ENCODE measurements around the gene LGALS7.
A peak's percentile ranks its signal among the peaks of the same experiment; 100 is the strongest.

Gene LGALS7

DNA sequence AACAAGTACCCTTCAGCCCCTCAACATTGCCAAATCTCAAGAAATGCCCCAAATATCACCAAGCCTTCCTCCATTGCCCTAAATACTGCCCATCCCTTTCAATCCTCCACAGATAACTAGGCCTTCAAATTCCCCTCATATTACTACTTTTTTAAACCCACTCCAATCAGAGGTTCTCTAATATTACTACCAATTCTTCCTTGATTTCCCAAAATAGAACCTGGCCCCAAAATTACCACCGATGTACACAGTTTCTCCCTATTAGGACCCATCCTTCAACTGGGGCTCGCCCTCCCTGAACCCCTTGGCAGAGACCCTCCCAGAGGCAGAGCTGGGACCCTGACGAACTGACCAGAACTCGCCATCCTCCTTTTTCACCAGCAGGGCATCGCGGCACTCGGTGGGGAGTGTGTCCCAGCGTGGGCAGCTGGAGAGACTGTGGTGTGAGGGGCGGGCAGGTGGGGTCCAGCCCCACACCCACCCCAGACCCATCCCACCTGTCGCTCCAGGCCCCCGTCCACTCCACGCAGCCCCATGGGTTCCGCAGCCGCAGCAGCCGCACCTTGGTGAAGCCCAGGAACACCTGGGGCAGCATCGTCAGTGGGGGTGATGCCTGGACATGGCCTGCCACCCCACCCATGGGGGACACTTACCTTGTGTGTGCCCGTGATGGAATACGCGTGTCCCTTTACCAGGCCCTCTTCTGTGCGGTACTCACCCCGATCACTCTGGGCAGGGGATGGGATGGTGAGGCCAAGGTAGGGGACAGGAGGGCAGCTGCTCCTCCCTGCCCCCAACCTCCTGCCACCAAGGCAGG lies 35.2 kb downstream of the LGALS7 start:
- DNase-seq, result no peak

DNA sequence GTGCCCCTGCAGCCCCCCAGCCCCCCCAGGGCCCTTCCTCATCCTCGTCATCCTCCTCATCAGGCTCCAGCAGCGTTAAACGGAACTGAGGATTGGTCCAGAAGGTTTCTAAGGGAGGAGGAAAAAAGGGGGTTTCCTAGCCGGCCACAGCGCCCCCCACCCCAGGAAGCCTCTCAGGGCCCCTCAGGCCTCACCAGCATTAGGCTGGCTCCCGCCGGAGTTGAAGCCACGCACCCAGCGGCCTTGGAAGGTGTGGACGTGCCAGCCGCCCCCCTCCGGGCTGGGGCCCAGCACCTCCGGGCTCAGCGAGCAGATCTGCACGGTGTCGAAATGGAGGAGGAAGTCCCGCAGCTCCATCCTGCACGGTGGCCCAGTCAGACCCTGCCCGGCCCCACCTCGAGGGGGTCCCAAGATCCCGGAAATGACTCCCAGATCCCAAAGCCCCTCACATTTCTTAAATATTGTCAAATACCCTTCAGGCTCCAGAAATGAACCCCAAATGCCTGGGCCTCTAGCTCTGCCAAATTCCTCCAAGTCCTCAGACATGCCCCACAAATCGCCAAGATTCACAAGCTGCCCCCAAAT lies 35.9 kb downstream of the LGALS7 start:
- no peak for DNase-seq

- peak; percentile 69 for DNase-seq
Measured at GRCh38 chr19:38736413-38737280, 36.7 kb downstream of the LGALS7 start.

GRCh38 chr19:38736036-38736412 lies 37.3 kb downstream of the LGALS7 start:
- DNase-seq, result peak; percentile 65

DNA sequence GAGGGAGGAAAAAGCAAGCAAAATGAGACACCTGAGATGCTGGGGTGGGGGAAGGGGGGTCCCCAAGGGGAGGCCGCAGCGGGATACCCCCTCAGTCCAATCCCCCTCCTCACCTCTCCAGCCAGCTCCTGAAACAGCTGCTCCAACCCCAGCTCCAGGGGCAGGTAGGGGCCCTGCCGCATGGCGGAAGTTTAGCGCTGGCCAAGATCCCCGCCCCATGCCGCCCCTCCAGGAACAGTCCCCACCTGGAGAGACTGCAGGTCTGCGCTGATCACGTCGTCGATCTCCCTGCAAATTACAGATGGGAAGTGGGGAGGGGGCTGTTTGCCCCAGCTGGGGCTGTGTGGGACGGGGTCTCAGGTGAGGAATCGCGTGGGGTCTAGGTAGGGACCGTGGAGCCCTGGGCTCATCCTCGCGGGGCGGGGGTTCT lies 38.0 kb downstream of the LGALS7 start:
- no peak for DNase-seq

DNA sequence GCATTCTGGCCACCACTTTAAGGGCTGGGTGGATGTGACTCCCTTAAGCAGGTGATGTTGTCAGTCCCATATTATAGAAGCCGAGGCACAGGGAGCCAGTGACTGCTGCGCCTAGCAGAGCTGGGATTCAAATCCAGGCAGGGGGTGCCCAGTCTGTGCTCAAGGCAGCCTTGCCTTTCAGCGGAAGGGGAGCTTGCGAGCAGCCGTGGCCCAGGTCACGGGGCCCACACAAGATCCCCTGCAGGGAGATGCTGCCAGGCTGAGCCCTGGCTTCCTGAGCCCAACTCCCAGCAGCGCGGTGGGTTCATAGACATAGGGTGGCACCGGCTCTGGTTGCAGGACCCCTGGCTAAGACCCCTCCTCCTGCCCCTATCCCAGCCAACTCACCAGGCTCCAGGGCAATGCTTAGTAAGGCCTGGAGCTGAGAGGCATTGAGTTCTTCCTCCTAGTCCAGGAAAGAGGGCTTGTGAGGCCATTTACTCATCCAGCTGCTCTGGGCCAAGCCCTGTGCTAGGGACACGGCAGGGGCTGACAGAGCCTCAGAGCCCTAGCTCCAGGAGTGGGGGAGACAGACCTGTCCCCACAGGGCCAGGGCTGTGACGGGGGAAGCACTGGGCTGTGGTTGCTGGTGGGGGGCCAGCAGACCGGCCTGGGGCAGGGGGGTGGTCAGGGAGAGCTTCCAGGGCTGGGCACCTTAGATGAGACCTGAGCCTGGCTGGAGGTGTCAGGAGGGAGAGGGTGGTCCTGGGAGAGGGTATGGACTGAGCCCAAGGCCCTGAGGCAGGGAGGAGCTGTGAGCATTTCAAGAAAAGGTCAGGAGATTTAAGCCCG lies 38.7 kb downstream of the LGALS7 start:
- no peak for DNase-seq

GRCh38 chr19:38734176-38734425 lies 39.2 kb downstream of the LGALS7 start:
- DNase-seq, result no peak

- DNase-seq, result no peak
Measured at GRCh38 chr19:38733493-38734175, 39.7 kb downstream of the LGALS7 start.

- DNase-seq, result no peak
Measured at GRCh38 chr19:38733241-38733492, 40.1 kb downstream of the LGALS7 start.

DNA sequence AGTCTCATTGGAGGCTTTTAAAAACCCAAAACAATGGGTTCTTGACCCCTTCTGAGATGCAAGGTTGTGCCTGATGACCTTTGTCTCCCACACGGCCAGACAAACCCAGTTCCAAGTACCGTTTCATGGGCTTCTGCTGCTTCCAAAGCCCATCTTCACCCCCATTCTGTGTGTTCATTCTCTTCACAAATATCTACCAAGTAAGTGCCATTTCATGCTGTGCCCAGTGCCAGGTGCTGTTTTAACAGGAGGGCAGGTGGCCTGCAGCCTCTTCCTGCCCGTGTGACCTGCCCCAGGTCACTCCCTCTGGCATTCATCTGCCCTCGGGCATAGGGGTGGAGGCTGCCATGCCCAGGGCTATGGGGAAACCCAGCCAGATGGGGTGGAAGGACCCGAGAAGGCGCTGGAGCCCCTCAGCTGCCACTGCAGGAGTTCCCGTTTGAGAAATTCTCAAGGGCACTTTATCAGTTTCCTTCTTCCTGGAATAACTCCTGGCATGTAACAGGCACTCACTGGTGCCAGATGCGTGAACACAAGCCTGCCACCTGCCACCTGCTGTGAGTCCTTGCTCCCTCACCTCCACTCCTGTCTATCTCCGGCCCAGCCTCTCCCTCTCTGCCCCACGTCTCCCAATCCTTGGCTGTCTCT lies 41.5 kb downstream of the LGALS7 start:
- DNase-seq, result no peak

DNA sequence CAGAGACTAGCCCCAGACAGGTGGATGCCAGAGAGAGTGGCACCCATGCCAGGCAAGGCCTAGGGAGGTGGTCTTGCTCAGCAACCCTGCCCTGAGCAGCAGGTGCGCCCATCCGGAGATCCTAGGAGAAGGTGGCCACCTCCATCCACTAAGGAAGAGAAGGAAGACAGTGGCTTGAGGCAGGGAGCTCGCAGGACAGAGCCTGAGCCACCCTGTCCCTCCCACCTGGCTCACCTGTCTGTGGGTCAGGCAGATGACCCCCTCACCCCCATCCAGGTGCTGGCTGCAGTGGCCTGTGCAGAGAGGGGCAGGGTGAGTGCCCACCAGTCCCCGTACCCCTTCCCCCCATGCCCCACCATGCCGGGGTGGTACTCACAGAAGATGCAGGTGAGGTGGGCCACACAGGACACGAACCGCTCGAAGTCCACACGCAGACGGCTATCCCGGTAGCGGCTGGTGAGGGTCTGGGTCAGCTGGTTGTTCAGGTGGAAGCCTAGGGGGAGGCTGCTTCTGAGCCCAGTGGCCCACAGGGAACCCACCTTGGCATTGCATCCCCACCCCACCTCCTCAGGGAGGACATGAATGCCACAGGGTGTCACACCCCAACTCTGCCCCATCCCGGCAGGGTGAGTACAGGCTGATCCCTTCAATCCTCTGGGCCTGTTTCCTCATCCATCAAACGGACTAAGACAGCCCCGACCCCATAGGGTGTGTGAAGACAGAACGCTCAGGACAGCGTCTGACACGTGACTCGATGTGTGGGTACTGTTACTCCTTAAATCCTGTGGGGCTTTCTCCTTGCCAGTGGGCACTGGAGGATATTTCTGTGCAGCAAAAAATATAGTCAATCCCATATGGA lies 42.4 kb downstream of the LGALS7 start:
- DNase-seq, result no peak

- no peak for DNase-seq
Measured at GRCh38 chr19:38730470-38730730, 42.9 kb downstream of the LGALS7 start.

GRCh38 chr19:38729653-38730469 lies 43.5 kb downstream of the LGALS7 start:
- DNase-seq, result peak; percentile 83

DNA sequence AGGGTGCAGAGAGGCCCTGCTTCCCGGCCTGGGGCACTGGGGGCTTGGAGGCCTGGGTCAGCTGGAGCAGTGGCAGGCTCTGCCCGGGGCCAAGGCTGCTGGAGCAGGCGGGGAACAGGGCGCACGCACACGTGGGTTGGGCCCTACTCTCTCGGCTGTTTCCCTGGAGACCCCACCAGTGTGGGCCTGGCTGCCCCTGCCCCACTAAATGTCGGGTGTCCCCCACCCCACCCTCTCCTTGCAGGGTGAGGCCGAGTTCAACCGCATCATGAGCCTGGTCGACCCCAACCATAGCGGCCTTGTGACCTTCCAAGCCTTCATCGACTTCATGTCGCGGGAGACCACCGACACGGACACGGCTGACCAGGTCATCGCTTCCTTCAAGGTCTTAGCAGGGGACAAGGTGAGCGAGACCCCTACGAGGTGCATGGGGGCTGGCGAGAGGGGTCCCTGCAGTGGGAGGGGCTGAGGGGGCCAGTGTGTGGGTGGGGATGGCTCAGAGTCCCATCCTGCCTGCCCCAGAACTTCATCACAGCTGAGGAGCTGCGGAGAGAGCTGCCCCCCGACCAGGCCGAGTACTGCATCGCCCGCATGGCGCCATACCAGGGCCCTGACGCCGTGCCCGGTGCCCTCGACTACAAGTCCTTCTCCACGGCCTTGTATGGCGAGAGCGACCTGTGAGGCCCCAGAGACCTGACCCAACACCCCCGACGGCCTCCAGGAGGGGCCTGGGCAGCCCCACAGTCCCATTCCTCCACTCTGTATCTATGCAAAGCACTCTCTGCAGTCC lies 44.4 kb downstream of the LGALS7 start:
- no peak for DNase-seq

GRCh38 chr19:38727868-38728660 lies 45.3 kb downstream of the LGALS7 start:
- DNase-seq, result no peak

DNA sequence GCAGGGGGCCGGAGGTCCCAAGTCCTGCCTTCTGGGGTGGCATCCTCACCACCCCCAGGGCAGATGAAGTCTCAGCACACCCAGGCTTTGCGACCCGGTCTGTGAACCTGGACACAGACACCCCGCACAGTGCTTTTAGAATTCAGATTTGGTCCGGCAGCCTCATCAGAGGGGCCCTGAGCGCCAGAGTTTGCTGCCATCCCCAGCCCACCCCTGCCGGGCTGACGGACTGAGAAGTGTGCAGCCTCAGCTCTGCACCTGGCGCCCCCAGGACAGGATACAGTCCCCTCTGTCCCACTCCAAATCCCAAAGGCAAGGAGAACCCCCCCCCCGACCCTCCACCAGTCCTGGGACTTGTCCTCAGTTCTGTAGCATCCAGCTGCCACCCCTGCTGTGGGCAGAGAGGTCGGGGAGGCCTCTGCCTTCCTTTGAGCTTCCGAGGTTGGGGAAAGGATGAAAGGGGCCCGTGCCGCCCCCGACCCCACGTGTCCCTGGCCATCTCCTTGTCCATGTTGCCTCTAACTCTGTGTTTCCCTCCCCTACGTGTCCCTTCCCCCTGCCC lies 45.9 kb downstream of the LGALS7 start:
- DNase-seq, result no peak

DNA sequence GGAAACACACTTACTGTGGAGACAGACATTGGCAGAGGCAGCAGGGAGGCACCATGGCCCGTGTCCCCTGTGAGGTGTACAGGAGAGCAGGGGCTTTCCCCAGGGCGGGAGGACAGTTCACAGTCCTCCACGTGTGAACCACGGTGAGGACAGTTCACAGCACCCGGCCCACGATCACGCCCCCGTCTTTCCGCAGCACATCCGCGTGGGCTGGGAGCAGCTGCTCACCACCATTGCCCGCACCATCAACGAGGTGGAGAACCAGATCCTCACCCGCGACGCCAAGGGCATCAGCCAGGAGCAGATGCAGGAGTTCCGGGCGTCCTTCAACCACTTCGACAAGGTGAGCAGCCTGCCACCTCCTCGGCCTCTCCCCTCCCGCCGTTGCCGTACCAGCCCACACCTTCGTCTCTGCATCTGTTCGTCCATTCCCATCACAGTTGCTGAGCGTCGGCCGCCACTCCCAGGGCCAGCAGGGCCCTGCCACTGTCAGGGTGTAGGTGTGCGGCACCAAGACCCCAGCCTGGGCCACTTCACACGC lies 46.5 kb downstream of the LGALS7 start:
- DNase-seq, result no peak

- no peak for DNase-seq
Measured at GRCh38 chr19:38726284-38726673, 47.0 kb downstream of the LGALS7 start.
